Endothelial cell of umbilical vein (primary cell): ENCODE results near the gene GPRIN1. TPM values are rescaled to one million over a fixed set of nuclear protein-coding genes. Genes with fewer than 3 reads are reported as not detected.
A peak's percentile ranks its signal among the peaks of the same experiment; 100 is the strongest.

Experiments
- BruUV-seq: library from RNA; stranded (reverse); fragments of 400-500 nt; replicated peaks from 2 replicates; lab custom pipeline; 2021; lab: Mats Ljungman, UMichigan
- CTCF ChIA-PET: fragments of 300-600, 350-600 bp; sonication (Branson Sonifier 250); formaldehyde crosslinking; loops from one replicate; lab custom pipeline; 2021; ENCODE audit warnings: antibody characterized with exemption, inconsistent platforms; lab: Charles Lee
- POLR2A ChIA-PET: fragments of 300-600, 350-600 bp; sonication (Branson Sonifier 250); formaldehyde crosslinking; loops from one replicate; lab custom pipeline; 2021; ENCODE audit warnings: antibody characterized with exemption, inconsistent platforms; lab: Charles Lee
- DNase-seq: peaks from one replicate; pipeline ENCODE4 v3.0.0-alpha.2; 2011; ENCODE audit warnings: low read depth, low spot score
- FAIRE-seq: peaks from 2 replicates; lab custom pipeline; 2011; peaks lifted over from hg19 to GRCh38; lab: Jason Lieb, UNC
- H2AFZ ChIP-seq: 2 replicates; pipeline ENCODE4 v1.6.0; 2012; ENCODE audit warnings: low read depth, low read length, control low read depth, inconsistent platforms
- H3K27ac ChIP-seq: 2 replicates; pipeline ENCODE4 v1.5.1; 2011; ENCODE audit warnings: low read depth, mild to moderate bottlenecking, control low read depth, low read length, moderate library complexity; ENCODE audit not compliant: insufficient read depth
- H3K27me3 ChIP-seq, 2 experiments: 2 replicates each; pipeline versions ENCODE4 v1.6.0 to v1.6.1; 2011; ENCODE audit warnings: low read length in 2 of 2, mixed read lengths in 1 of 2; ENCODE audit not compliant: control insufficient read depth in 2 of 2, insufficient read depth in 2 of 2
- H3K36me3 ChIP-seq, 2 experiments: 2 replicates in 1 of 2; 3 replicates in 1 of 2; pipeline ENCODE4 v1.5.1; 2011; ENCODE audit warnings: low read length in 2 of 2, mild to moderate bottlenecking in 1 of 2, moderate library complexity in 1 of 2; ENCODE audit not compliant: control insufficient read depth in 2 of 2, insufficient read depth in 2 of 2; ENCODE audit errors: extremely low read depth in 1 of 2
- H3K4me1 ChIP-seq: 3 replicates; pipeline ENCODE4 v1.5.1; 2011; ENCODE audit warnings: mild to moderate bottlenecking, low read length; ENCODE audit not compliant: control insufficient read depth, insufficient read depth; ENCODE audit errors: extremely low read depth
- H3K4me2 ChIP-seq: 2 replicates; pipeline ENCODE4 v1.6.1; 2011; ENCODE audit warnings: low read length, control low read depth, mixed read lengths; ENCODE audit not compliant: insufficient read depth
- H3K4me3 ChIP-seq, 3 experiments: fragments of 200-600 bp in 1 of 3; sonication (generic), shearing (Covaris generic) in 1 of 3; replicated peaks in 1 of 3; 2 replicates each; pipeline ENCODE4 v1.5.1; 2011 to 2016; ENCODE audit warnings: control low read depth in 3 of 3, low read length in 3 of 3, mild to moderate bottlenecking in 2 of 3, inconsistent platforms in 1 of 3, low read depth in 1 of 3, moderate library complexity in 1 of 3; ENCODE audit not compliant: insufficient read depth in 1 of 3
- H3K79me2 ChIP-seq: 2 replicates; pipeline ENCODE4 v1.6.0; 2012; ENCODE audit warnings: low read length, inconsistent platforms; ENCODE audit not compliant: control insufficient read depth, insufficient read depth
- H3K9ac ChIP-seq: replicated peaks from 2 replicates; pipeline ENCODE3; 2011; ENCODE audit warnings: low read length, control low read depth; ENCODE audit not compliant: insufficient read depth; ENCODE audit errors: extremely low read depth
- H3K9me1 ChIP-seq: replicated peaks from 3 replicates; pipeline ENCODE4 v1.6.0; 2011; ENCODE audit warnings: mild to moderate bottlenecking, low read length; ENCODE audit not compliant: control insufficient read depth, insufficient read depth; ENCODE audit errors: extremely low read depth
- H3K9me3 ChIP-seq: replicated peaks from 2 replicates; pipeline ENCODE4 v1.5.1; 2012; ENCODE audit warnings: low read length, inconsistent platforms; ENCODE audit not compliant: control insufficient read depth, insufficient read depth
- H4K20me1 ChIP-seq: replicated peaks from 2 replicates; pipeline ENCODE3; 2011; ENCODE audit warnings: mild to moderate bottlenecking, low read length; ENCODE audit not compliant: control insufficient read depth, insufficient read depth; ENCODE audit errors: extremely low read depth
- FOS ChIP-seq: IDR thresholded peaks from 2 replicates; pipeline ENCODE4 v1.6.1; 2011; ENCODE audit warnings: mild to moderate bottlenecking, low read length, moderate library complexity, borderline replicate concordance; ENCODE audit not compliant: insufficient read depth
- MYC ChIP-seq: IDR thresholded peaks from one replicate; pipeline ENCODE4 v1.6.1; 2011; ENCODE audit warnings: mild to moderate bottlenecking, low read depth, low read length
- POLR2AphosphoS5 ChIP-seq: IDR thresholded peaks from 2 replicates; pipeline ENCODE4 v1.6.1; 2012; ENCODE audit warnings: low read depth, mild to moderate bottlenecking, control low read depth, low read length, moderate library complexity; ENCODE audit not compliant: insufficient read depth
- dilution Hi-C: fragments of 300-500 bp; cut with MboI; formaldehyde crosslinking; loops from one replicate; pipeline ENCODE4 v1.15.0; 2019; ENCODE audit warnings: low sequenced_read_pairs; ENCODE audit not compliant: extremely low pct_ligation_motif_present
- intact Hi-C: fragments of 100-400 bp; cut with micrococcal nuclease; formaldehyde crosslinking; loops from one replicate; pipeline ENCODE4 v1.10.0; 2022
- polyA plus RNA-seq, 4 experiments: library from polyadenylated mRNA; depleted of rRNA in 3 of 4; stranded (reverse) in 3 of 4; unstranded in 1 of 4; fragments of >200 nt; gene quantifications; 2 replicates each; pipeline versions ENCODE4 v1.2.1 to v1.2.3, GENCODE V29; 2011 to 2012; ENCODE audit warnings: missing spikeins in 1 of 4
- total RNA-seq: library from RNA; stranded (reverse); gene quantifications from 2 replicates; pipeline ENCODE4 v1.2.3, GENCODE V29; 2021
- TF ChIP-seq, protein P1 (sequence below), 2 donors: IDR thresholded peaks; 1 replicate in 1 of 2; 2 replicates in 1 of 2; pipeline ENCODE4 v1.5.1; 2011; ENCODE audit warnings: low read length in 2 of 2, mild to moderate bottlenecking in 2 of 2, moderate library complexity in 2 of 2, control low read depth in 1 of 2, inconsistent platforms in 1 of 2, low read depth in 1 of 2; ENCODE audit not compliant: insufficient read depth in 1 of 2; ENCODE audit errors: extremely low read depth in 1 of 2

GPRIN1 gene
- total and polyA plus RNA-seq, 2 donors (not counting 3 experiments of a cell fraction or from before 2014, with no cell fraction given): 2.4 to 10.4 TPM

DNA sequence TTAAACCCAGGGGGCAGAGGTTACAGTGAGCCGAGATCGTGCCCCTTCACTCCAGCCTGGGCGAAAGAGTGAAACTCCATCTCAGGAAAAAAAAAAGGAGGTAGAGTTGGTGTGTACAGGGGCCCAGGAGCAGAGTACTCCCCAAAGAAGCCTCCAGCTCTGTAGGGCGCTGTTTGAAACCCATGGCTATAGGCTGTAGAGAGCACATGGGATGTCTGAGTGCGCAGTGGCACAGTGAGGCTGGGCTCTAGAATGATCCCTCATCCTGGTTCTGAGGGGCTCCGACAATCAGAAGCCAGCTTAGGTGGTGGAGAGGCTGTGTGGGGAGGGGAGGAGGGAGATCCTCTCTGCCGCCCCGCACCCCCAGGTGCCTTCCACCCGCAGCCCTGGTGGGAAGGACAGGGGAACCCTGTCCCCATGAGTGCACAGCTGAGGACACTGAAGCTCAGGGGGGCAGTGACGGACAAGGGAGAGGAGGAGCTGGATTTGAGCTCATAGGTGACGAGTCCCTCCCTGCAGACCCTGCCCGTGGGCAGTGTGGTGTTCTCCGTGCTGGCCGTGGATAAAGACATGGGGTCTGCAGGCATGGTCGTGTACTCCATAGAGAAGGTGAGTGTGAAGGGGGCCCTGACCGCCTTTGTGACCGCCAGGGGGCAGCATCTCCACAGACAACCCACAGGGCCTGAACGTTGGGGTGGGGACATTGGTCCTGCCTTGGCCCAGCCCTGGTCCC lies 36.2 kb downstream of the GPRIN1 start:
- H3K27ac ChIP-seq: no peak overlapping the region
- ChIA-PET POLR2A (no interaction called here), CTCF (interaction anchor here (0.7 to 2.8 kb wide), 17 partner anchors 11 to 844 kb away, joined by 3 to 14 read pairs (median 5); partner anchors contain the start of genes CDHR2, EIF4E1B, RNF44 and SNCB)

More for the DNA sequence above, 36.2 kb downstream of the GPRIN1 start:
- H3K36me3 ChIP-seq: no peaks in the 10 kb centered on the region
- H3K27me3 ChIP-seq: no peaks in the 10 kb centered on the region
- H3K9ac ChIP-seq: no peak overlapping the region
- H3K9me1 ChIP-seq: no peaks in the 10 kb centered on the region
- no peaks in the 10 kb centered on the region for H3K4me1 ChIP-seq
- no peaks in the 10 kb centered on the region for H3K79me2 ChIP-seq
- dilution Hi-C loops (no loop called here), intact Hi-C loops (loop anchor here (1.0 kb wide), 4 partner anchors 46 to 157 kb away; partner anchors contain the start of genes CLTB and TSPAN17)
- no peaks in the 10 kb centered on the region for H4K20me1 ChIP-seq
- H3K4me2 ChIP-seq: no peak overlapping the region
- no peak overlapping the region for H3K4me3 ChIP-seq
- H2AFZ ChIP-seq: no peak overlapping the region
- H3K9me3 ChIP-seq: no peaks in the 10 kb centered on the region
- DNase-seq (peak; percentile 45), FAIRE-seq (peak; percentile 82)
- no TSS peak for BruUV-seq
- TF ChIP-seq FOS: no peak
- no peak for TF ChIP-seq POLR2AphosphoS5
- no peak for TF ChIP-seq MYC
- TF ChIP-seq, protein P1, sequence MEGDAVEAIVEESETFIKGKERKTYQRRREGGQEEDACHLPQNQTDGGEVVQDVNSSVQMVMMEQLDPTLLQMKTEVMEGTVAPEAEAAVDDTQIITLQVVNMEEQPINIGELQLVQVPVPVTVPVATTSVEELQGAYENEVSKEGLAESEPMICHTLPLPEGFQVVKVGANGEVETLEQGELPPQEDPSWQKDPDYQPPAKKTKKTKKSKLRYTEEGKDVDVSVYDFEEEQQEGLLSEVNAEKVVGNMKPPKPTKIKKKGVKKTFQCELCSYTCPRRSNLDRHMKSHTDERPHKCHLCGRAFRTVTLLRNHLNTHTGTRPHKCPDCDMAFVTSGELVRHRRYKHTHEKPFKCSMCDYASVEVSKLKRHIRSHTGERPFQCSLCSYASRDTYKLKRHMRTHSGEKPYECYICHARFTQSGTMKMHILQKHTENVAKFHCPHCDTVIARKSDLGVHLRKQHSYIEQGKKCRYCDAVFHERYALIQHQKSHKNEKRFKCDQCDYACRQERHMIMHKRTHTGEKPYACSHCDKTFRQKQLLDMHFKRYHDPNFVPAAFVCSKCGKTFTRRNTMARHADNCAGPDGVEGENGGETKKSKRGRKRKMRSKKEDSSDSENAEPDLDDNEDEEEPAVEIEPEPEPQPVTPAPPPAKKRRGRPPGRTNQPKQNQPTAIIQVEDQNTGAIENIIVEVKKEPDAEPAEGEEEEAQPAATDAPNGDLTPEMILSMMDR (IDR thresholded peaks at IDR 0.05; ENCODE audit: extremely low read depth in 1 of 2, insufficient read depth in 1 of 2, low read depth in 1 of 2, low read length in 2 of 2): peak; percentile 74 to 91
